RPMI8226 (cell line): ENCODE data around the gene PPFIA4.

Experiments
- DNase-seq: peaks from one replicate; pipeline ENCODE4 v3.0.0-alpha.2; 2015

The PPFIA4 gene

DNA sequence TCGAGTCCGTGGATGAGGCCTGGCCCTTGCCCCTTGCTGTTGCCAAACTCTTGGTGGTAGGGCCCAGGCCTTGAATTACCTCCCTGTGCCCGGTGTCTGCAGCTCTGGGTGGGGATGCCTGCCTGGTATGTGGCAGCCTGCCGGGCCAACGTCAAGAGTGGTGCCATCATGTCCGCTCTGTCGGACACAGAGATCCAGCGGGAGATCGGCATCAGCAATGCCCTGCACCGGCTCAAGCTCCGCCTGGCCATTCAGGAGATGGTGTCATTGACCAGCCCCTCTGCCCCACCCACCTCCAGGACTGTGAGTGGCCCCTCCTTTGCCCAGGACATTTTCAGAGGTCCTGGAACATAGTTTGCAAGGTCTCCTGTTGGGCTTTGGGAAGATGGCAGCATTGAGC, 33.8 kb downstream of the PPFIA4 start:
- DNase-seq: no peak

DNA sequence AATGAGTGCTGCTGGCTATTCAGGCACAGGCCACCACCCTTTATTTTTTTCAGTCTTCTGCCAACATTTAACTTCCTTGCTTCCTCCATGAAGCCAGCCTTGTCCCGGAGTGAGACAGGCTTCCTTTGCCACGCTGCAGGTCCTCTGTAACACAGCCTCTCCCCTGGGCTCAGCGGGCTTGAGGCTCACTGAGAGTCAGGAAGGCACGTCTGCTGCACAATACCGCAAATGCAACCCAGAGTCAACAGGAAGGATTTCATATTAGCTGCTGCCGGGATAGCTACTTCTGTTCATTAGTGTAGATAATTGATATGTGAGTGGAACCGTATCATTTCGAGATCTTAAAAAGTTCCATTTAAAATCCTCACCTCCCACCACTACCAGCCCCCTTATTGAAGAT, 37.0 kb downstream of the PPFIA4 start:
- no peak for DNase-seq

DNA sequence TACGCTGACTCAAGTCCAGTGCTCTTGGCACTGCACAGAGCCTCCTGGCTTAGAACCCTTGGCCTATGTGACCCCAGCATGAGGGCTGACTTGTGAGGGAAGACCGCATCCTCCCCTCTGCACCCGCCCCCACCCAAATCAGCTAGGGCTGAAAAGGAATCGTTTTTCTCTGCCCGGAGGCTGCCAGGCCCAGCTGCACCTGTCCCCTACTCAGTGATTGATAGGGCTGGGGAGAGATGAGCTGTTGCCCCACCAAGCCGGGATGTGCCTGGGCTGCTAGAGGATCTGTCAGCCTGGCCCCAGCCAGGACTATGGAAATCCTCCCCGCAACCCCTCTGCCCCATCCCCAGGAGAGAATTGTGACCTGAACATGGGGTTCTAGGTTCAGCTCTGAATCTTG, 38.9 kb downstream of the PPFIA4 start:
- no peak for DNase-seq

DNA sequence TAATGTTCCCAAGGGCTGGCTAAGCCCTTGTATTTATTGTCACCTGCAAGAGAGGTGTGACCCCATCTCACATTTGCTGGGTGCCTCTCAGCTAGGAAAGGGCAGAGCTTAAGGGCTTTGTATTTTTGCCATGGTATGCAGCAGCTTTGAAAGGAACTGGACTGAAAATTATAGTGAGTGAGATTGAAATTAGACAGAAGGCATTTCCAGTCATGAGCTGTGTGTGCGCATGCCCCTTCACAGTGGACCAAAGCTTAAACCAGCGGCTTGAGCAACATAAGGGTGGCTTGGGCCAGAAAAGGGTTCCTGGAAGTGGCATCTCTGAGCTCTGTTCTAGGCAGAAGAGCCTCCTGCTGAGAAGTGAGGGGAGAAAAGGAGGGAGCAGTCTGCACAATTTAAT, 39.7 kb downstream of the PPFIA4 start:
- no peak for DNase-seq

DNA sequence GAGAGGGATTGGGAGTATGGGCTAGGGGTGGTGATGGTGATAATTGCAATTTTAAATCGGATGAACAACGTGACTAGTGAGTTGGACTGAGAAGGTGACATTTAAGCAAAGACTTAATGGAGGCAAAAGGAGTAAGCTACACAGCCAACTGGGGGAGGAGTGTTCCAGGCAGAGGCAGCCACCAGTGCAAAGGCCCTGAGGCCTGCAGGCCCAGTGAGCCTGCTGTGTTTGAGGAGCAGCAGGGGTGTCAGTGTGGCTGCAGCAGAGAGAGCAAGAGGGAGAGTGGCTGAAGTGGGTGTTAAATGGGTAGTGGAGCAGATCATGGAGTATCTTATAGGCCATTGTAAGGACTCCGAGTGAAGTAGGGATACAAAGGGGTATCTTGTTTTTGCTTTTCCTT, 40.7 kb downstream of the PPFIA4 start:
- DNase-seq: no peak

DNA sequence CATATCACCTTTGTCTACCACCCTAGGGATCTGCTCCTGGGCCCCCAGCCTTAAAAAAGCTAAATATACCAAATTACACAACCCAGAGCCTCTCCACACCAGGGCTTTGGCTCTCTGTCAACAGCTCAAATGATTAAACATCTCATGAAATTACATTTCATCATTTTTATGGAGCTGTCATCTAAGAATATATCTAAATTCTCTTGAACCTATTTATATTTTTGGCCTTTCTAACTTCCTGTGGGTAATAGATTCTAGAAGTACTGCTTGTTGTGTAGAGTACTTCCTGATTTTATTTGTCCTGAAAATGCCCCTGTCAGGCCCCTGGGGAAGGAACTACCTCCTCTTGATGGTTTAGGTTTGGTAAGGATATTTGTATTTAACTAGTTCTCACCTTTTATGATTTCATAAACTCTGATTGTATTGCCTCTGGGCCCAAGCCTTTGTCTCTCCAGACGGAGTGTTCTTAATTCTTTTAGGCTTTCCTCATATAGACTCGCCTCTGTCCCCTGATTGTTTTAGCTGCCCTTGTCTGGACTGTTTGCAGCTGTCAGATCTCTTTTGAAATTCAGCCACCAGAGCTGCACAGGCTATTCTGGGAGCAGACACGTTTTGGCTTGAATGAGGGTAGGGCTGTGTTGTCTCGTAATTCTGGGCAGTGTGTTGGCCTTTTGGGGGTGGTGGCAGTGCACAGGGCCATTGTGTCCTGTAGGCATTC, 42.9 kb downstream of the PPFIA4 start:
- peak; percentile 54 for DNase-seq

DNA sequence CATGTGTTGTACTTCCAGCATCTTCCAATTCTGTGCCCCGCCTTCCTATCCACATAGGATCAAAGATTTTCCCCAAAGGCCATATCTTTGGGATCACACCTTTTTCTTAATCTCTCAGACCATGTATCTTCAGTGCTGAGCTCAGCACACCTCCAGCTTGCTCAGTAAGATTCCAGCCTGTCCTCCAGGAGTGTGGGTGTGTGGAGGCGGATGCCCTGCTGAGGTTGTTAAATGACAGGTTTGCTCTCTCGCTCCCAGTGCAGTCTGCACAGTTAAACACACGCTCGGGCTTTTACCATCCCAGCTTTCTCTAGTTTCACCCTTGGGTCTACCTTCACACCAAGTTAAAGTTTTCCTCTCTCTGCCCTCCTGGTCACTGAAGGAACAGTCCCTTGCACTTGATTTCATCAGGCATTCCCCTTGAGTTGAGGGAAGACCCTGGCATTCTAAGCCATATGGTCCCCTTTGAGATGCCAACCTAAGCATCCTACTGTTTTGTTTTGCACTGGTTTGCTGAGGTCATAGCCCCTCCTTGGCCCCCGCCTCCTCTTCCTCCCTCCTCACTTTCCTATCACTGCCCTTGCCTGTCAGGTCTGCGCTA, 45.8 kb downstream of the PPFIA4 start:
- no peak for DNase-seq

DNA sequence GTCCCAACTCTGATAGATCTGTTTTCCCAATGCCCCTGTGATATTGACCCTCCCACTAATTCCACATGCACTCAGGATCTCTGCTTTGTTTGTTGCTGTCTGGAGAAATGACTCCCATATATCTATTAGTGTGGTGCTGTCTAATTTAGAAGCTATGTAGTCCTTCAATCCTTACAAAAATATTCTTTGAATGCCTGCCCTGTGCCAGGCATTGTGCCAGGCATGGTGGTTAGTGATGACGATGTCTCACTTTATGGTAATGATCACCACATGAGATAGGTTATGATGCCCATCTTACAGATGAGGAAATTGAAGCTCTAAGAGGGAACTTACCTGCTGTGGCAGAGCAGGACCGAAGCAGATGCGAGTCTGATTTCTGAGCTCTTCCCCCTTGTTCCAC, 46.6 kb downstream of the PPFIA4 start:
- no peak for DNase-seq

DNA sequence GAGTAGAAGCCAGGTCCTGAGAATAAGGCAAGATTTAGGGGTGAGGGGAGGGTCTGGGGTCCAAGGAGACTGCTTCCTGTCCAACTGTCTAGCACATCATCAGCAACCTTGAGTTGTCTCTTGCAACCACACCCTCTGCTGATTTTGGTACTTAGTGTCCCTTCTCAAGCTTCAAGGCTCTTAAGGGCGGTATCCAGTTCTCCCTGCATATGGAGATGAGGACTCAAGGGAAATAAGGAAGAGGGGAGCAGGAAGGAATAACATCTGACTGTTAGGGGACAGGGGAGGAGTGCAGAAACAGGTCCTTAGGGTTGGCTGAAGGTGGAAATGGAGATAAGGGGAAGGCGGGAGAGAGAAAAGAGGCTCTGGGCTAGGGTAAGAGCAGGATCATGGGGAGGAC, 47.2 kb downstream of the PPFIA4 start:
- DNase-seq: no peak

DNA sequence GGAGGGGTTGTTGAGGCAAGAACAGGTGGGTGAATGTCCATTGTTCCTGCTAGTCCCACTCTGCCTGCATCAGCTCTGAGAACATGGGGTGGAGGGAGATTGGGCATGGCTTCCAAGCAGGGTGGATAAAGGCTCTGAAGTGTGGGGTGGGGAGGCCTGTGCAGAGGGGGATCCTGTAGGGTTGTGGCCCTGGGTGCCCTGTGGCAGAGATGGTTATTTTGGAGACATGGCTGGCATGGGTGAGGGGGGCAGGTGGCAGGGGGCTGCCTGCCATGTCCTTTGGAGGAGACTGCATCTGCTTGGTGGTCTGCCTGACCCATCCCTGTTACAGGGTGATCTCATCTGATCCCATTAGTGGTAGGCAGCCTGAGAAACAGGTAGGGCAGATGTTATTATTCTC, 48.3 kb downstream of the PPFIA4 start:
- DNase-seq: no peak

DNA sequence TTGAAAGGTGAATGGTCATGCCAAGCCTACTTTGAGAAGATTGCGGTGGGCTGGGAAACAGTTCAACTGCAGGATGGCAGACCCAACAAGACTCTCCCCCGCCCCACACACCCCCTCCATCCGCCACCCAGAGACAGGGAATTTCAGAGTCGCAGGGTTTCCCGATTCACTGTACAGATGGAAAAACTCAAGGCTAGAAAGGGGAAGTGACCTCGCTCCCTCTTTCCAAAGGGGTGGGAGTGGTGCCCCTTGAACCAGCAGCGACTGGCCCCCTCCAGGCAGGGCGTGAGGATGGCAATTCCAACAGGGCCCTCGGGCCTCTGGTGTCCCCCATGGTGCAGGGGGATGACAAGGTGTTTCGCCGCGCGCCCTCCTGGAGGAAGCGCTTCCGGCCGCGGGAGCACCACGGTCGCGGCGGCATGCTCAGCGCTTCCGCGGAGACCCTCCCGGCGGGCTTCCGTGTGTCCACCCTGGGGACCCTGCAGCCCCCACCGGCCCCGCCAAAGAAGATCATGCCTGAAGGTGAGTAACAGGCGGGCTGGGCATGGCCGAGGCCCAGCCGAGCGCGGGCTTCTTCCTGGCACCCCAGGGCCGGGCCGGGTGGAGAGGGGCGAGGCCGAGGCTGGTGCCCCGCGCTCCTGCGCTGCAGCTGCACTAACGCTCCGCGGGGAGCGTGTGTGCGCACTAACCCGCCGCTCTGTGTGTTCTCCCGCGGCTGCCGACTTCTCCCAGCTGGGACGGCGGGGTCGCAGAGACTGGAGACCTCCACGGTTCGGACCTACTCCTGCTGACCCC, 49.1 kb downstream of the PPFIA4 start:
- DNase-seq: no peak

DNA sequence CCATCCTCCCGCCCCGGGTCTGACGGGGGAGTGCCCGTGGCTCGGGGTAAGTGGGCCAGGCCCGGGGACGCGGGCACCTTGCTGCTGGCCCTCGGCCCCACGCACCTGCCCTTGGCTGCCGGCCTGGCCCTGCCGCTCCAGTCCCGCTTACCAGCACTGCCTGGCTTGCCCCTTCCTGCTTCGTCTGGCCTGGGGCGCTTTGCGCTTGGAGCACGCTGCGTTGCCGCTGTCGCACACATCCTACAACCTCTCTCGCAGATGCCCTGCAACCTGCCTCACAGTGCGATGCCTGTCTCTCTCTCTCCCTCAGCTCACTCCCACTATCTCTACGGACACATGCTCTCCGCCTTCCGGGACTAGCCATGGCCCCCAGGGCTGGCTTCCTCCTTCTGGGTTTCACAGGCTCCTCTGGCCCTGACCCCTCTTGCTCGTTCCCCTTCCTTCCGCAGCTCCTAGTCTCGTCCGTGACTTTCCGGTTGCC, 49.8 kb downstream of the PPFIA4 start:
- DNase-seq: no peak

DNA sequence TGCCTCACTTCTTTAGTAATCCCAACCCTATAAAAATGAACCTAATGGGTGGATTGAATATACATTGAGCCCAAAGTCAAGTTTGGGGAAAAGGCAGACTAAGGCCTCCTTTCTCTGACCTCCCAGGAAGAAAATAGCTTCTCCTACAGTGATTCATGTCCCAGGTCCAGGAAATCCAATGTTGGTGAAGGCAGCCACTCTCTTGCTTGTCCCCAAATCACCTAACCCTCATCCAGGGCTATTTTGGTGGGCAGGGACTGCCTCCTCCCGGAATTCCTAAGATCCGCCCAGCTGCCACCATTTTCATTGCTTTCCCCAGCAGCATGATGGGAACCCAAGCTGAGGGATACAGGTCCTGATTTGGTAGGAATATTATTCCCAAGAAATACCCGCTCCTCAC, 51.1 kb downstream of the PPFIA4 start:
- DNase-seq: no peak

DNA sequence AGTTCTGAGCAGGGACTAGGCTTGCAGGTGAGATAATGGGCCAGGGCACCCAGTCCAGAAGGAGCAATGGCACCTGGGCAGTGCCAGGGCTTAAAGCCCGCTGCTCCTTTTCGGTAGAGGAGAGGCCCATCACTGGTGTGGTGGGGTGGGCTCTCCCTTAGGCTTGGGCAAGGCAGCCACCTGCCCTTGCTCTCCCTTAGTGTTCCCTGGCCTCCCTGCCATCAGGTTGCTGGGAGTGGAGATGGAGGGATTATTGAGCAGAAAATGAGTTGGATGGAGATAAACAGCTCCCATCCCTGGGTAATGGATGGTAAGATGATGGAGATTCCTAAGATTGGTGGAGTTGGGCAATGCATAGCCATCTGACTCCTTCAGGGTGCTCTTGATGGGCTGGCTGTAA, 51.7 kb downstream of the PPFIA4 start:
- DNase-seq: no peak

DNA sequence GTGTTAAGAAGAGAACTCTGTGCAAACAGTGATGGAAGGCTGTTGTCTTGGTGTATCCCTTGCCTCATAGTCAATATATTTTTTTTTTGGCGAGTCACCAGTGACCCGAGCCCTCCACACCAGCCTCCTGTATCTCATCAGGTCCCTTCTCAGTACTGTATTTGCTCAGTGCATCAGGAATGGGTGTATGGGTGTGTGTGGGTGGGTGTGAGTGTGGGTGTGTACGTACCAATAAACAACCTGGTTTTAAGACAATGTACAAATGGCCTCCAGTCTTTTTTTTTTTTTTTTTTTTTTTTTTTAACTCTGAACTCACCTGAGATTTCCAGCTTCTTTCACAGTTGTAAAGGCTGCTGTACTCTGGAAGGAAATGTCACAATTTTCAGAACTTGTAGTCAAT, 52.2 kb downstream of the PPFIA4 start:
- DNase-seq: no peak

DNA sequence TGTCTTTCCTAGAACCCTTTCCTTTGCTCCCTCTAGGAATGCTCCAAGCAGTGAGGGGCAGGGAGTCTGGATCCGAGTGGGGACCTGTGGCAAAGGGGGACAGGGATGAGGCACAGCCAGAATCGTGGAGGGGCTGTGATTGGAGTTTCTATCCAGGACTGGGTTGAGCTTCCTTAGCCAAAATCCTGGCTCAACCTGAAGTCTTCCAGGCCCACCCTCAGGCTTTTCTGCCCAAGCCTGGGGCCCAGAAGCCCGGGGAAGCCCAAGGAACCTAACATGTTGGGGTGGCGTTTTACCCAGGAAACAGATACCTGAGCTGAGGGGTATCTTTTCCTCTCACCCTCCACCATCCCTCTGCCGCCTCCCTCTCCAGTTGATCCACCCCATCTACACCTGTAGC, 54.2 kb downstream of the PPFIA4 start:
- DNase-seq: no peak

DNA sequence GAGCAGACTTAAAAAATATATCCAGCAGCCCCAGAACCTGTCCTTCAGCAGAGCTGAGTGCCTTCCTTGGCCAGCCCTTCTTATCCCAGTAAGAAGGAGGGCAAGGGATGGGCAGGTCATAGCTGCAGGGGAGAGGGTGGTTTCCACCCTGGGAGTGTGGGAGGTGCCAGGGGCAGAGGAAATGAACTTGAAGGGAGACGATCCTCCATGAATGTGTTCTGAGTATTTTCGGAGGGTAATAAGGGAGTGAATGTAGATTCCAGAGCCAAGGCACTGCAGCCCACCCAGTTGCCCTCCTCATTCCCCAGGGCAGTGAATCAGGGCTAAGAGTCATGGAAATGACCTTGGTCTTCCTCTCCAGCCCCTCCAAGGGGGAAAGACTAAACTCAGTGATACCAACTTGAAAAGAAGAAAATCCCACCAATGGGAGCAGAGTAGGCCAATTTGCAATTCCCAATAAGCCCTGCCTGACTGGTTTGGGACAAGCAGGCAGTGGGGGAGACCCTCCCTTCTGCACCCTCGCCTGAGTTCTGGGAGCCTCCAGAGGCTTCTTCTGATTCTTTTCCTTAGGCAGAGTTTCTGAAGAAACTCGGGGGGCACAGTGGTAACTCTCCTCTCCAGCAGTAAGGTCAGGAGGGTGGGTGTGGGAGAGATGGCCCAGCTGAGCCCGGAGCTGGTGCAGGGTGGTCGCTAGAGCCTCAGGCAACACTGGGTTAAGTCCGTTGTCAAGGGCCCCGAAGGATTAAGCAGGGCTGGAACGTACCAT, 55.4 kb downstream of the PPFIA4 start:
- no peak for DNase-seq

DNA sequence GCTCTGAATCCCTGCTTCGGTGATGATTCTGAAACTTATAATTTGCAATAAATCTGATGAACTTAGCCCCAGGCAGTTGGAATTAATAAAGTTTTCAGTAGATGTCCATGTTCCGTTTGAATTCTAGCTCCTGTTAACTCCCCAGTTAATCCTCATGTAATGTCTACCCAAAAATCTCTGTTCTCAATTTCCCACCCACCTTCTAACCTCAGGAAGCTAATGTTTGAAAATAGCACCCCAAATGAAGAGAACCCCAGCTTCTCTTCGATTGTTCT, 55.9 kb downstream of the PPFIA4 start:
- no peak for DNase-seq

DNA sequence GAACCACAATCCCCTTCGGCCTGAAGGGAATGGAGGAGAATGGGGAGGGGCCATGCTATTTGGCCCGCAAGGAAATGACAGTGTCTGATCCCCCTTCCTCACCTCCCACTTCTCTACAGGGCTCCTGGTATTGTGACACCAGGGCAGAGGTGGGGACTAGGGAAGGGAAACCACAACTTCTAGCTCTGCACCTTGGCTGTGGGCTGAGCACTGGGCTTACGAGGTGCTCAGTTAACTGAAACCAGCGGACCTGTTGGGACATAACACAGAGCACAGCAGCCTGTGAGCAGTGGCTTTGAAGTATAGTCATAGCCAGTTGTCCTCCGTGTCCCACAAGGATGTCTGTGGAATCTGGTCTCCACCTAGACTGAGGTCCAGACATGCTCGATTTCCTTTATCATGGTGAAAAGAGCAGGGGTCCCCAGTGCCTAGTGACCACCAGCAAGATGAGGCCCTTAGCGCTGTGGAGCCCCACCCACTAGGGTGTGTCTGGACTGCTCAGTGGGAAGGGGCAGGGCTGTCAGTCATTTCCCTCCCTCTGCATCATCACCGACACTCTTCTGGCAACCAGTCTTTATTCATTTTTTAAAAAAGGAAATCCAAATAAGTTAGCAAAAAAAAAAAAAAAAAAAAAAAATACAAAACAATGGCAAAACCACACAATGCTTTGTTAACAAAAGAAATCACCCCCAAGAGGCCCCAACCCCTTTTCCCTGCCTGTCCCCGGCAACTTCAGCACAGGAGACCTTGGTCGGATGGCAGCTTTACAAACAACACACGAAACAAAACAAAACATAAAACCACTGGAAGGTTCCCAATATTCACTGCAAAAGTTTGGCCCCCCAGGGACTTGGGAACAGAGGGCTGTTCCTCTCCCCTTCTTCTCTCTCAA, 56.5 kb downstream of the PPFIA4 start:
- DNase-seq: peak; percentile 21

DNA sequence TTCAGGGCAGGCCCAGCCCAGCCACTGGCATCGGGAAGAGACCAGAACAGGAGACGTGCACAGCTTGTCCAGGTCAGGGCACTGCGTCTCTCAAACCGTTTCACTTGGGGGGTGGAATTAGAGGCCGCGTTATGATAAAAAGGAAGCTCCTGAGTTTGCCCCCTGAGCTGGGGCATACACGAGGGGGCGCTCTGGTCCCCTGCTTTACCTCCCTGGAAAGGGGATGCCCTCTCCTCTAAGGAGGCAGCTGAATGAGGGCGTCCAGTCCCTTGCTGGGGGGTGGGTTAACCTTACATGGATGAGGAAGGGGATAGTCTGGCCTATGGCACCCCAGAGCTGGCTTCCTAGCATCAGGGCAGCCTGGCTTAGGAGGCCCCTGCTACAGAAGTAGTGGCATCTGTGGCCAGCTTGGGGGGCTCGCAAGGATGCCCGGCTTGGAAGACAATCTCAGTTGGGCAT, 57.2 kb downstream of the PPFIA4 start:
- DNase-seq: no peak

DNA sequence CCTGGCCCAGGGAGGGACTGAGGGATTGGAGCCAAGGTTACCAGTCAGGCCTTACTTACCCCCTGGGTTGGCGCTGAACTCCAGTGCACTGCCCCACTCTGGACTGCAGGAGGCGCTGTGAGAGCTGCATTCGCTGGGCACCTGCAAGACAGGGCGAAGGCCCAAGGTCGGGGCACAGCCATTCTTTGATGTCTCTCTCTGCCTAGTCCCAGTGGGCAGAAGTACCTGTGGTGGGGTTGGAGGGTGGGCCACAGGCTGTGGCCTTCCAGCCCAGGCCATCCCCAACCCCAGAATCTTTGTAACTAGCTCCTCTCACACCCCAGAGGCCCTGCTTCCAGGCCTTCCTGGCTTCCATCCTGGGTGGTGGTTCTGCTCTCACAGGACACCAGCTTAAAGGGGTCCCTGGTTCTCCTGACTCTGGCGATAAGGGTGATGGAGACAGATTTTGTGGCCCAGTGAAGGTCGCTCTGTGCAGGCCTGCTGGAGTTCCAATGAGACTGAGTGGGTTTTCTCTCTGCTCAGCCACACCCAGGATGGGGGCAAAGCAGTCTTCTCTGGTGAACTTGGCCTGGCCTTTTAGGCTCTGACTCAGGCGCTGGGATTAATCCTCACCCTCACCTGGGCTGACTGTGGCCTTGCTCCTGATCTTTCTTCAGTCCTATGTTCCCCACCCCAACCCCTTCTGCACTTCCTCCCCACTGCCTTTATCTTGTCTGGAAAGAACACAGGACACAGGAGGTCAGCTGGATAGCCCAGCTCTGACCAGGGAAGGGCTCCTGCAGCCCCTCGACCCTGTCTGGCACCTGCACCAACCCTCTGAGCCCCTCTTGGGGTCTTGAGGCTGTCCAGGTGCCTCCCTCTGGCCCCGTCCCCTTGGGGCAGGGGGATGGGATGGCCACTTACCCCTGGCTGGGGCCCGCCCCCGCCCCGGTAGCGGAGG, 58.6 kb downstream of the PPFIA4 start:
- peak; percentile 65 for DNase-seq
